GM21619 (cell line): Measurements from ENCODE around the gene BCL2L11.
A peak's percentile ranks its signal among the peaks of the same experiment; 100 is the strongest.

Experiments used
- ATAC-seq: cut with Tn5 transposase; IDR thresholded peaks from one replicate; pipeline ENCODE4 v1.9.1; 2021; ENCODE audit not compliant: unreplicated experiment

BCL2L11 gene

DNA sequence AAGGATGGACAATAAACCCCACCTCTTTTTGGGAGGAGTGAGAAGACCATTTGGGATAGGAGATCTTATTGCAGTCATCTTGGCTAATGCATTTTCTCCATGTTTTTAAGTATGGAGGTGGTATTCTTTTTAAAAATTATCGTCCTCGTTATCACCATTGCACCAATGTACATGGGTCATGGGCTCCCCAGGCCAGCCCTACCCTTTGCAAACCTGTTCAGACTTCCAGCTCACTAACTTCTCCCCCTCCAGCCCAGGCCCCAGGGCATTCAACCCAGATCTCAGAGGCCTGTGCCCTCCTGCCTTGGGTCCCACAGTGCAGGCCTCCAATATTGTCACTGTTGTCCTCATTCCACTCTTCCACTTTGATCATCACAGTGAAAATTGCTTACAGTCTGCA is 68.4 kb downstream of the BCL2L11 start:
- no peak for ATAC-seq

DNA sequence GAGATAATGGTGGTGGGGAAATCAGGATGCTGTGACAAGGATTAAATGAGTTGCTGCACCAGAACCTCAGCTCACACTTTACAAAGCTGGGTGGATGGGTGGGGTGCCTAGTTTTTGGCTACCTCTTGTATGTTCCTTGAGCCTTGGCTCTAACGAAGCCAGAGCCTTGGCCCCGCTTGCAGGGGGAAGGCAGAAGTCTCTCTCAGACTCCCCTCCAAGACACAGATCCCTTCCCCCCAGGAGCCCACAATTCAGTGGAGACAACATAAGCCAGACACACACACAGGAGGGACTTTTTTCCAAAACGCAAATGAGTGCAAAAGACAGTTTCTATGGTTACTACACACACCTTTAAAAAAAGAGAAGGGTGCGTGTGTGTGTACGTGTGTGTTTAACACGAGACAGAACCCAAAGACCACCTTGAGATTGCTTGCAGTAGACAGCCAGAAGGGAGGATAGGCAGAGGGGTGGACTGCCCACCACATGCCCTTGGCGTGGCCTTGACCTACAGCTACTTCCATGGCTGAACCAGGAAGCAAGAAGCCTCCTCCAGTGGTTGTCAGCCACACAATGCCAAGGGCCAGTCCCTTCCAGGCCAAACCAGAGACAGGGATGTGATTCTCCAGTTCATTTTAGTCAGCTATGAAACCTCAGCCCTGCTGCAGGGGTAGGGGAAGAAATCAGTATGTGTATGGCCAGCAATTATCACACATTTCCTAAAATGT is 70.3 kb downstream of the BCL2L11 start:
- no peak for ATAC-seq

DNA sequence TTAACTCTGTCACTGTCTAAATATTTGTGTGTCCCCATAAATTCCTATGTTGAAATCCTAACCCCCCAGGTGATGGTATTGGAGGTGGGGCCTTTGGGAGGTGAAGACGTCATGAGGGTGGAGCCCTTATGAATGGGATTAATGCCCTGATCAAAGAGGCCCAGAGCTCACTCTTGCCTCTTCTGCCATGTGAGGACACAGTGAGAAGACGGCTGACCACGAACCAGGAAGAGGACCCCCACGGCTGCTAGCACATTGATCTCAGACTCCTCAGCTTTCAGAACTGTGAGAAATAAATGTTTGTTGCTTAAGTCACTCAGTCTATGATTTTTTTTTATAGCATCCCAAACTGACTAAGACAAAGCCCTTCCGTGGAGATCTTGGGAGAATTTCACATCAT is 71.2 kb downstream of the BCL2L11 start:
- no peak for ATAC-seq

DNA sequence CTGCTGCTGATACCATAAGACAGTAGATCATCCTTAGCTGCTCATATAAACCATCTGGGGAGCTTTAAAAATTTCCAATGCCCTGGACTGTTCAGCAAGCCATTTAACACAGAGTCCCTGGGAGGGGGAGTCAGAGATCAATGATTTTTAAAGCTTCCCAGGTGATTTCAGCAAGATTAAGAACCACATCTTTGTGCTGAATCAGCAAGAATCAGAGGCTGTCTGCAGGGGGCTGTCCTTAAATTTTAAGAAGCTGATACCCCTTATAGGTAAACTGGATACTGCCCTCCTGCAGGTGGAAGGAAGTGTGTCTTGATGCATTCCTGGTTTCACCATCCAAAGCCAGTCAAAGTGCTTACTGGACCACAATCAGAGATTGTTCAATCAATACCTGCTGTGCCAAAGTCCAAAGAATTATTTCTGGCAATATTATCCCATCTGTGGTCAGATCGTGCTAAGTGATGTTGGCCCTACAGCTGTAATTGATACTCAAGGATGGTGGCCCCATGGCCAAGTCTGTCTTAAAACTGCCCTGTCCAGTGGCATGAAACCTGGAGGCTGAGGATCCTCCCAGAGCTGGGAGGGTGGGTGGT is 72.2 kb downstream of the BCL2L11 start:
- ATAC-seq = no peak

DNA sequence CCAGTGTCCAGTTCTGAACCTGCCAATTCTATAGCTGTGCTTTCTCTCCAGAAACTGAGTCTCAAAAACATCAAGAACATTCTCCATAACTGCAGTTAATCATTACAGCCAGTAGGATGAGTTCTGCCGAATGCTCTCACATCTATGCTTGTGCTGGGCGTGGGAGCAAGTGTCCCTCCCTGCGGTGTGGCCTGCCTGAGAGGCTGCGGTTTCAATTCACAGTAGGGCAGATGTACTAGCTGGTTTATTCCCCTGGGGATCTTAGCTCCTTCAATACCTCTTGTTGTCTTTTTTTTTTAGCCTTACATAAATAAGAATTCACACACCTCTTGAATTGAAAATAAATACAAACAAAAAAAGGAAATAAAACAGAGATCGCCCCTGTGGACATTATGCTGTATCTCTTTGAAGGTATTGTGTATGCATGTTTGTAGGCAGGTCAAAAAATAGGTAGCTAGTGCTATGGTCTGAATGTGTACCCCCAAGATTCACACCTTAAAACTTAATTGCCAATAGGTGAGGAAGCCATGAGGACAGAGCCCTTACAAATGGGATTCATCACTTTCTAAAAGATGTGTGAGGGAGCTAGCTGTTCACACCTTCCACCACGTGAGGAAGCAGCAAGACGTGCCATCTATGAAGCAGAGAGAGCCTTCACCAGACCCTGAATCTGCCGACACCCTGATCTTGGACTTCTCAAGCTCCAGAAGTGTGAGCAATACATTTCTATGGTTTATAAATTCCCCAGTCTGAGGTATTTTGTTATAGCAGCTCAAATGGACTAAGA is 74.3 kb downstream of the BCL2L11 start:
- peak; percentile 80 for ATAC-seq

DNA sequence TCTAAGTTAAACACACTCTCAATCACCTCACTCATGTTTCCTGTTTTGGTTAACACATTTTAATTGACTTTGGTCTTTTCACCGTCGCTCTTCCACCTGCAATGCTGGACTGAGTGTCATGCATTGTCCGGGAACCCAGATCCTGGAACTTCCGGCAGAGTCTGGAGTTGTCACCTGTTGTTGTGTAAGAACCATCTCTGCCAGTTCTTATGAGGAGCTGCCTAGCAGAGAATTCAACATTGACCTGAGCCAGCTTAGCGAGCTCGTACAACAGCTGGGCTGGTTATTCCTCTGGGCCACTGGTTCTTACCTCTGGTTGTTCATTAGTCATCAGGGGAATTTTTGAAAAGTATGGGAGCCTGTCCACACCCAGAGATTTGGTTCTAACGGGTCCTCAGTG is 75.7 kb downstream of the BCL2L11 start:
- no peak for ATAC-seq

DNA sequence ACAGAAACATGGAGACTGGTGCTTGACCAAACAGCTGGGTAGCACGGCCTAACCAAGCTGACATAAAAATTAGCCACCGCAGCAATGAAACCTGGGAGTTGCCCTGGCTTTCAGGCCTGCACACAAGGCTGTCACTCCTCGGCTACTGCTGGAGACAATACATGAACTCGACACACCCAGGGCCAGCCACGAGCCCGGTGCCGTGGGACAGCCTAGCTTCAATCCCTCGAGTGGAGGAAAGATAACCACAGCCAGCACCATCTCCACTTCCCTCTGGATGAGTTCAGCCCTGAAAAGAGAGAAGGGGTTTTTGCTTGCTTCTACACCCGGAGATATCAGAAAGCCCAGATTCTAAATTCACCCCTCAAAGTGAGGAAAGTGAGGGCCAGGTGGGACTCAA is 78.0 kb downstream of the BCL2L11 start:
- no peak for ATAC-seq

DNA sequence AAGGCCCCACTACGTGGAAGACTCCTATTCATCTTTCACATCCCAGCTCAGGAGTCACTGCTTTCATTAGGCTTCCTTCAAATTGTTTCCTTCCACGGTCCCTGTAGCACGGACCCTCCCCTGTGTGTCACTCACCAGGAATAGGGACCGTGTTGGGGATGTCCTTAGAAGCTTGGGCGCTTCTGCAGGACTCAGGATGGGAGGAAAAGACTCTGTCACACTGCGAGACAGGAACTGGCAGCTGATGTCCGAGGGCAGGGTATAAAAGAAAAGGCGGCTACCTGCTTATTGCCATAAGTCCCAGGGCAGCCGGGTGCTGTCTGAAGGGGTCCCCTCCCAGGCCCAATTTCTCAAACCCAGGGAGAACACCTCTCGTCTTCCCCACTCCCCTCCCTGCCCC is 79.1 kb downstream of the BCL2L11 start:
- no peak for ATAC-seq

DNA sequence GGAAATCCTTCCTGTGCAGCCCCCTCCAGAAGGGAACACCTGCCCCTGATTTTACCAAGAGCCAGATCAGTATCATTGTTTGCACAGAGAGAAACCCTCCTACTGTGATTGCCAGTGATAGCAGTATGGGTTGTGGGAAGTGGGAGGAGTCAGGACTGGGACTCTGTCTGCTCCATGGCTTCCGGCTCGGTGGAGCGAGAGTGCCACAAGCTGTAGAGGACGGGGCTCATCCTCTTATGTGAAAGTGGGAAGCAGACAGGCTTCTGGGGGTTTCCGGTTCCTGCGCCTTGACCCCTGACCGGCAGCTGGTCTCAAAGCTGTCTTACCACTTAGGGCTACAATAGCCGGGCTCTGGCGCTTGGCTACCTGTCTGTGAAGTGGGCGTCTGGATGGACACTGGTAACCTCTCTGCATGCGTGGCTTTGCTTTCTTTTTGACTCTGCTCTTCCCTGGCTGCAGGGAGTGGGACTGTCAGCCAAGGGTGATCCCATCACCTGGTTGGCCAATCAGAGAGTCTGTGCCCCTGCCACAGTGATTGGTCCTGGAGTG is 79.7 kb downstream of the BCL2L11 start:
- ATAC-seq = no peak

DNA sequence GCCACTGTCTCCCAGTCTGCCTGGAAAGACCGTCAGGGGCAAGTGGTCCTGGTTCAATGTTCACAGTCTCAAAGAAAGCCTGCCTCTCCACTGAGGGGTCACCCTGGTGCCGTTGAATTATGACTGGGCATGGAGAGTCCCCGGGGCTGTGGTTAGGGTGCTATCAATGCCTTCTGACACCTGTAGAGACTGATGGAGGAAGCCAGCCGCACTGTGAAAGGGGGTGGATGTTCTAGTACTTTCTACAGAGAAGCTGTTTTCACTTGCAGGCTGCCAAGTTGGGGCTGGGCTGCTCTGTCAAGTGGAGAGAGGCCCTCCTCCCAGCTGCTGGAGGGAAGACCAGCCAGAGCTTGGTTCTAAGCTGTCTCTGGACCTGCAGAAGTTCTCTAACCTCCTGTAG is 80.5 kb downstream of the BCL2L11 start:
- ATAC-seq = peak; percentile 63

DNA sequence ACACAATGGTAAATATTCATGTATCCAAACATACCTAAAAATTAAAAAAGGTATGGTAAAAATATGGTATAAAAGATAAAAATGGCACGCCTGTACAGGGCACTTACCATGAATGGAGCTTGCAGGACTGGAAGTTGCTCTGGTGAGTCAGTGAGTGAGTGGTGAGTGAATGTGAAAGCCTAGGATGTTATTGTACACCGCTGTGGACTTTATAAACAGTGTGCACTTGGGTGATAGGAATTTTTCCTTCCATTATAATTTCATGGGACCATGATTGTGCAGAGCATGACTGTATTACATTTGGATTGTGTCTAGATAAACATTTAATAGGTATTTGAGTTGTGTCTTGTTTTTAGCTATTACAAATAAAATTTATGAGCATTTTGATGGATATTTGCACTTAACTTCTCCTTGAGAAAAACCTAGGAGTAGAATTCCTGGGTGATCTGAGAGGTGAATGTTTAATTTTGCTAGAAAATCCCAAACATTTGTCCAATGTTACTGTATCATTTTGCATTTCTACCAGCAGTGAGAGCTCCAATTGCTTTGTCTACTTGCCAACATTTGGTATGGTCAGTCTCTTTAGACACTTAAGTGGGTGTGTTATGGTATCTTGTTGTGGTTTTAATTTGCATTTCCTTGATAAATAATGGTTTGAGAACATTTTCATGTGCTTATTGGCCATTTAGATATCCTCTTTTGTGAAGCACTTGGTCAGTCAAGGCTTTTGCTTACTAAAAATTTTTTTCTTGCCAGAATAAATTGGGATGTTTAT is 81.7 kb downstream of the BCL2L11 start:
- no peak for ATAC-seq

DNA sequence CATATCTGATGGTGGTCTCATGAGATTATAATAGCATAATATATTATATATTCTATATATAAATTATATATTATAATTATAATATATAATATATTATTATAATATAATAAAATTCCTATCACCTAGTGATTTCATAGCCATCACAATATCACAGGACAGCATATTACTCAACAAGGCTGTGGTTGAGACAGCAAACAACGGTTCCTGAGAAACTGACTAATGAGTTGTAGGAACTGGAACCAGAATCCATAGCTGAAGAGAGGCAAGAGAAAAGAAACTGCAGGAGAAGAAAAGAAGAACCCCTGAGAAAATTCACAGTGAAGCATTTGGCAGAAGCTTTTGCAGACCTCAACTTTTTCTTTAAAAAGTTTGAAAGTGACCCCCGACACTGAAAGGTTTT is 84.0 kb downstream of the BCL2L11 start:
- no peak for ATAC-seq

DNA sequence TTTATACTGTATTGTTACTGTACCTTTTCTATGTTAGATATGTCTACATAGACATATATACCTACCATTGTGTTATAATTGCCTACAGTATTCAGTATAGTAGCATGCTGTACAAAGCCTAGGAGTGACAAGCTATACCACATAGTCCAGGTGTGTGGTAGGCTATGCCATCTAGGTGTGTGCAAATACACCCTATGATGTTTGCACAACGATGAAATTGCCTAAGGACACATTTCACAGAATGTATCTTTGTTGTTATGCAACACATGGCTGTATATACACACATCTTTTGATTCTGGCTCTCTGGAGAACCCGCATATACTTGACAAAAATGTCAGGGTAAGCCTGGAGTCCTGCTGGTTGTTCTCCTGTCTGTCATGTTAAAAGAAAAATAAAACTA is 85.1 kb downstream of the BCL2L11 start:
- no peak for ATAC-seq

DNA sequence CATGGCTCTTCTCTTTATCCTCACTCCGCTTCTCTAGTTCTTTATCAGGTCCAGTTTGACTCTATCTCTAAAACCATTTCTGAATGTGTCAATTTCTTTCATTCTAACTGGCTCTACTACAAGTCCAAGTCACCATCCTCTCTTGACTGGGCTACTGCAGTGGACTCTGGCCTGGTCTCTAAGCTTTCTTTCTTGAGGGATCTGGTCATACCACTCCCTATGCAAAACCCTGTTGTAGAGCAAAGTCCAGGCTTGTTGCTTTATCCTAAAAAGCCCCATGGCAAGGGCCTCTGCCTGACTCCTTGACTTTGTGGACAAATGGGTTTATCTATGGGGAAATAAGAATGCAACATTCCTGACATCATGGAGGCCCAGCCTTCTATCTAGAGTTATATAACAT is 87.1 kb downstream of the BCL2L11 start:
- no peak for ATAC-seq

DNA sequence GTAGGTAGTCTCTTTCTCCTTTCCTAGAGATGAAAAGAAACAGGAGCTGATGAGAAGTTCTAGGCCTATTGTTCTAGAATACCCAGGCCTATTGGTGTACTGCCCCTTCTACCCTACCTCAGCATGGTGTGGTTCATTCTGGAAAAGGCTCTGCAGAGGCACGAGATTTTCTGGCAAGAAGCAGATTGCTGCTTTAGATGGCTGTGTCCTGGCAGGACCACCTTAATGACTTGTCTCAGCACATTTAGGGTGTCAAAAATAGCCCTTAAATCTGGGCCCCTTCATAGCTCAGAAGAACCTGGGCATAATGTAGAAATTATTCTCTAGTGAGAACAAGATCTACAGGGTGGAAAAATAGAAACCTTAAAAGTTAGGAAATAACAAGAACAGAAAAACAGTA is 87.9 kb downstream of the BCL2L11 start:
- ATAC-seq = peak; percentile 22

DNA sequence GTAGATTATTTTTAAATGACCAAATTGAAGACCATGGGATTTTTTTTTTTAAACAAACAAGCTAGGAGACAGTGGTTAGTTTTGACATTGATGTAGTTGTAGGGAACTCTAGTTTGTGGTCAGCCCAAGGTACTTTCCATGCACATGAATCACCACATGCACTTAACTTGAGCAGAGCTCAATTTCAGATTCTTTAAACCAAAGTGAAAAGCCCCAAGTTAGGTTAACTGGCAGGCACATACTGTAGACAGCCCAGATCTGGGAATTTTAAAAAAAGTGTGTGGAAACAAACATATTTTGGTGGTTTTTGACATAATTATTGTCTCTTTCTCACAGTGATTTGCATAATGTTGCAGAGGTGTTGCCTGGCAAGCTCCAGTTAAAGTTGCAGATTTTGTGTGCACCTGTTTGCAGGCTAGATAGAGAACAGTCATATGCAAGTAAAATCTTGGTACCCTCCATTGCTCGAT is 88.4 kb downstream of the BCL2L11 start:
- ATAC-seq = peak; percentile 89

DNA sequence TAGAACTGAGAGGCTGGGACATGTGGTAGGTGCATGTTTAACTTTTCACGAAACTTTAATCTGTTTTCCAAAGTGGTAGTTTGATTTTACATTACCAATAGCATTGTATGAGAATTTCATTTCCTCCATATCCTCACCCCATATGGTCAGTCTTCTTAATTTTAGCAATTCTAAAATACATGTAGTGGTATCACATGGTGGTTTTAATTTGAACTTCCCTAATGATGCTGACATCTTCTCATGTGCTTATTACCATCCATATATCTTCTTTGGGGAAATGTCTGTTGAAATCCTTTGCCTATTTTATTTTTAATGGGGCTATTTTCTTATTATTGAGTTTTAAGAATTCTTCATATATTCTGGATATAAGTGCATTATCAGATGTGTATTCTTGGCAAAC is 89.3 kb downstream of the BCL2L11 start:
- no peak for ATAC-seq

DNA sequence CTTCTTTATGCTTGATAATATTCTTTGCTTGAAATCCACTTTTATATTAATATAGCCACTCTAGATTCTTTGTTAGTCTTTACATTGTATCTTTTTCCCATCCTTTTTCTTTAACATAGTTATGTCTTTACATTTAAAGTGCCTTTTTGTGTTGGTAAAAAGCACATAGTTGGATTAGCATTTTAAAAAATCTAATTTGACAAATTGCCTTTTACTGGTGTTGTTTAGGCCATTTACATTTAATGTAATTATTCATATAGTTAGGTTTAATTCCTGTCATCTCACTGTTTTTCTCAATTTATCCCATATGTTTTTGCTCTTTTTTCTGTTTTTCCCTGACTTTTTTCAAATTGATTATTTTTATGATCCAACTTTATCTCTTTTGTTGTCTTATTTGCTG is 93.2 kb downstream of the BCL2L11 start:
- ATAC-seq = no peak

DNA sequence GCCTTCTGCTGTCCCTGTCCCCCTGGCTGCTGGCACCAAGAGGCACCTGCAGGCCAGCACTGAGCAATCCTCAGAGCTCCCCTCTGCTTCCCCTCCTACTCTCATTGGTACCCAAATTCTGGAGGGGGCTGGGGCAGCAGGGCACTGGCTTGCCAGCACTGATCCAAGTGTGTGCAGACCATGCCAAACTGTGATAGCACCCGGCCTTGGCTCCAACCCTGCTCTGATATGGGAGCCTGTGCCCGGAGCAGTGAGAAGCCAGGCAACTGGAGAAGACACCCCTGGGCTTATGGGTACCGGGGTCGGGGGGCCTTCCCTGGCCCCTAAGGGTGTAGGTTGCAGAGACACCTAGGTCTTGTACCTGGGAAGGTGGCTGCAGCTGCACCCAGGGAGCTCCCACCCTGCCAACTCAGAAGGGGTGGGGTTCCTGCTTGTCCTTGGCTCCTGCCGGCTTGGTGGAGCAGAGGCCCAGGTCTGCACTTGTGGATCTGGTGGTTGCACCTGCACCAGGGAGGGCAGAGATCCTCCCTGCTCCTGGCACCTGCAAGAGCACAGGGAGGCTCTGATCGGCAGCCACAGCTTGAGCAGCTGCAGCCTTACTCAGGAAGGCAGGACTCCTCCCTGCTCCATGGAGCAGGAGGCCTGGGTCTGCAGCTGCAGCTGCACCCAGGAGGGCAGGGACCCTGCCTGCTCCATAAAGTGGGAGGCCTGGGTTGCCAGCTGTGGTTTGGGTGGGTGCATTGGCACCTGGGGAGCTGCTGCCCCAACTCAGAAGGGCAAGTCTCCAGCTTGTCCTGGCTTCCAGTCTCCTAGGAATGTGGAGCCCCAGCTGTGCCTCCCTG is 96.3 kb downstream of the BCL2L11 start:
- no peak for ATAC-seq
